MCF 10A (cell line): ENCODE data around the gene TCIRG1. TPM values are rescaled to one million over a fixed set of nuclear protein-coding genes. Genes with fewer than 3 reads are reported as not detected.

ENCODE experiments used
- BruUV-seq: library from RNA; stranded (reverse); fragments of 400-500 nt; replicated peaks from 2 replicates; lab custom pipeline; 2021; lab: Mats Ljungman, UMichigan
- CTCF ChIA-PET: fragments of 300-600 bp; sonication (Branson Sonifier 250); formaldehyde crosslinking; extraction: SDS; loops from one replicate; lab custom pipeline; 2021; ENCODE audit warnings: antibody characterized with exemption, inconsistent platforms; lab: Yijun Ruan, JAX
- POLR2A ChIA-PET: fragments of 300-600, 350-650 bp; sonication (Branson Sonifier 250); formaldehyde crosslinking; extraction: SDS; loops from one replicate; lab custom pipeline; 2020; ENCODE audit warnings: antibody characterized with exemption, inconsistent platforms; lab: Yijun Ruan, JAX
- DNase-seq: peaks from one replicate; pipeline ENCODE4 v3.0.0-alpha.2; 2018; ENCODE audit not compliant: unreplicated experiment
- H3K27ac Mint-ChIP-seq: one replicate; pipeline ENCODE4 v1.8.0; 2022; ENCODE audit warnings: mild to moderate bottlenecking, low read depth, mixed read lengths; ENCODE audit not compliant: unreplicated experiment
- H3K27me3 Mint-ChIP-seq: one replicate; pipeline ENCODE4 v1.8.0; 2022; ENCODE audit warnings: mixed read lengths; ENCODE audit not compliant: insufficient read depth, unreplicated experiment
- H3K36me3 Mint-ChIP-seq: one replicate; pipeline ENCODE4 v1.8.0; 2022; ENCODE audit warnings: mild to moderate bottlenecking, moderate library complexity, mixed read lengths; ENCODE audit not compliant: insufficient read depth, unreplicated experiment
- H3K4me1 Mint-ChIP-seq: one replicate; pipeline ENCODE4 v1.8.0; 2022; ENCODE audit warnings: mixed read lengths; ENCODE audit not compliant: insufficient read depth, unreplicated experiment
- H3K4me3 Mint-ChIP-seq: one replicate; pipeline ENCODE4 v1.8.0; 2022; ENCODE audit warnings: mild to moderate bottlenecking, moderate library complexity, mixed read lengths; ENCODE audit not compliant: unreplicated experiment
- H3K9me3 Mint-ChIP-seq: one replicate; pipeline ENCODE4 v1.8.0; 2022; ENCODE audit warnings: mixed read lengths; ENCODE audit not compliant: unreplicated experiment
- CTCF ChIP-seq: fragments of 200-600 bp; IDR thresholded peaks from one replicate; pipeline ENCODE4 v1.8.0; 2022; ENCODE audit warnings: antibody characterized with exemption, mild to moderate bottlenecking; ENCODE audit not compliant: unreplicated experiment
- intact Hi-C: fragments of 100-400 bp; cut with micrococcal nuclease; formaldehyde crosslinking; loops from 2 replicates; pipeline ENCODE4 v1.14.1; 2022
- total RNA-seq: library from RNA; stranded (reverse); gene quantifications from 2 replicates; pipeline ENCODE4 v1.2.3, GENCODE V29; 2022

The TCIRG1 gene
- total RNA-seq, 1 experiment from 2014 or later: 12.3 TPM

- no peak for DNase-seq
- no peak for TF ChIP-seq CTCF
- no peak overlapping the region for H3K4me3 Mint-ChIP-seq
- no TSS peak for BruUV-seq
- no peaks in the 10 kb centered on the region for H3K9me3 Mint-ChIP-seq
- no peaks in the 10 kb centered on the region for H3K36me3 Mint-ChIP-seq
- H3K4me1 Mint-ChIP-seq: no peaks in the 10 kb centered on the region
- intact Hi-C loops: no loop called here
- POLR2A ChIA-PET: interaction anchor here (0.6 to 1.1 kb wide), 2 partner anchors 33 to 73 kb away, joined by 3 read pairs; no protein-coding TSS in a partner anchor
- H3K27ac Mint-ChIP-seq: no peak overlapping the region
- H3K27me3 Mint-ChIP-seq: no peaks in the 10 kb centered on the region
- CTCF ChIA-PET: interaction anchor here (1.0 kb wide), 1 partner anchor 15 kb away, joined by 3 read pairs; no protein-coding TSS in a partner anchor
Observed at GRCh38 chr11:68093565-68093964, 54.7 kb downstream of the TCIRG1 start.

GRCh38 chr11:68096962-68097361 is 58.1 kb downstream of the TCIRG1 start:
- no peak overlapping the region for H3K27ac Mint-ChIP-seq
- no TSS peak for BruUV-seq
- ChIA-PET POLR2A (interaction anchor here (0.6 kb wide), 1 partner anchor 13 kb away, joined by 3 read pairs; no protein-coding TSS in a partner anchor), CTCF (interaction anchor here (0.6 to 1.0 kb wide), 2 partner anchors 13 to 39 kb away, joined by 4 to 9 read pairs; no protein-coding TSS in a partner anchor)
- intact Hi-C loops: no loop called here
- no peaks in the 10 kb centered on the region for H3K27me3 Mint-ChIP-seq
- H3K4me1 Mint-ChIP-seq: no peaks in the 10 kb centered on the region
- no peak for TF ChIP-seq CTCF
- H3K4me3 Mint-ChIP-seq: no peak overlapping the region
- H3K9me3 Mint-ChIP-seq: no peaks in the 10 kb centered on the region
- DNase-seq: no peak
- H3K36me3 Mint-ChIP-seq: no peaks in the 10 kb centered on the region

GRCh38 chr11:68099057-68099456 is 60.2 kb downstream of the TCIRG1 start:
- Mint-ChIP-seq H3K4me1 (no peaks in the 10 kb centered on the region), H3K27ac (no peak overlapping the region), H3K9me3 (no peaks in the 10 kb centered on the region), H3K27me3 (no peaks in the 10 kb centered on the region), H3K36me3 (no peaks in the 10 kb centered on the region), H3K4me3 (no peak overlapping the region)
- intact Hi-C loops: no loop called here
- DNase-seq: no peak
- CTCF ChIA-PET: interaction anchor here (0.6 kb wide), 1 partner anchor 27 kb away, joined by 3 read pairs; no protein-coding TSS in a partner anchor
- no TSS peak for BruUV-seq
- no peak for TF ChIP-seq CTCF
- POLR2A ChIA-PET: interaction anchor here (1.0 kb wide), 1 partner anchor 86 kb away, joined by 3 read pairs; no protein-coding TSS in a partner anchor

- H3K9me3 Mint-ChIP-seq: no peaks in the 10 kb centered on the region
- H3K4me1 Mint-ChIP-seq: no peaks in the 10 kb centered on the region
- no TSS peak for BruUV-seq
- no peaks in the 10 kb centered on the region for H3K27me3 Mint-ChIP-seq
- ChIA-PET POLR2A (no interaction called here), CTCF (interaction anchor here (0.6 kb wide), 1 partner anchor 28 kb away, joined by 3 read pairs; no protein-coding TSS in a partner anchor)
- no peak for DNase-seq
- H3K27ac Mint-ChIP-seq: no peak overlapping the region
- no peak overlapping the region for H3K4me3 Mint-ChIP-seq
- no peaks in the 10 kb centered on the region for H3K36me3 Mint-ChIP-seq
- intact Hi-C loops: no loop called here
- no peak for TF ChIP-seq CTCF
Observed at GRCh38 chr11:68099474-68100405, 60.9 kb downstream of the TCIRG1 start.
